HL-60 (cell line): ENCODE results near the gene TMEM87B.

Experiments used
- GABPA ChIP-seq: IDR thresholded peaks from 2 replicates; pipeline ENCODE4 v1.6.1; 2012; ENCODE audit warnings: low read depth
- POLR2AphosphoS5 ChIP-seq: IDR thresholded peaks from 2 replicates; pipeline ENCODE4 v1.6.1; 2012; ENCODE audit warnings: low read depth
- SPI1 ChIP-seq: IDR thresholded peaks from 2 replicates; pipeline ENCODE4 v1.6.1; 2012; ENCODE audit warnings: low read depth, mild to moderate bottlenecking, borderline replicate concordance
- TF ChIP-seq, protein P1 (sequence below): IDR thresholded peaks from one replicate; pipeline ENCODE4 v1.5.1; 2011; ENCODE audit warnings: low read length, control low read depth, inconsistent platforms; ENCODE audit not compliant: insufficient read depth
- TF ChIP-seq, protein P2 (sequence below): IDR thresholded peaks from 2 replicates; pipeline ENCODE4 v1.6.1; 2012; ENCODE audit warnings: low read depth; ENCODE audit not compliant: insufficient replicate concordance

DNA sequence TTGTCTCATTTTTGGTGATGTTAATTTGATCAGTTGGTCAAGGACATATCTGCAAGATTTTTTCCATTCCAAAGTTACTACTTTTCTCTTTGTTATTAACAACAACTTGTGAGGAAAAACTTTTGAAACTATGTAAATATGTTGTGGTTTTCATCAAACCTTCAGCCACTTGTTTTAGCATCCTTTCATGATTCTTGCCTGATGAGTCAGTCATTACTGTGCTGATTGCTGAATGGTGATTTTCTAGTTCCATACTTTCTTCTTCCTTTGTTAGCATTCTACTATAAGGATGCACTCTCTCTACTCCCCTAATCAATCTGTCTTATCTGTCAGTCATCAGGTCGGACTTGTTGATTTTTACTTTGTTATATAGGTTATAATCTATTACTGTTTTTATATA is 10.9 kb downstream of the TMEM87B start:
- TF ChIP-seq, protein P1, sequence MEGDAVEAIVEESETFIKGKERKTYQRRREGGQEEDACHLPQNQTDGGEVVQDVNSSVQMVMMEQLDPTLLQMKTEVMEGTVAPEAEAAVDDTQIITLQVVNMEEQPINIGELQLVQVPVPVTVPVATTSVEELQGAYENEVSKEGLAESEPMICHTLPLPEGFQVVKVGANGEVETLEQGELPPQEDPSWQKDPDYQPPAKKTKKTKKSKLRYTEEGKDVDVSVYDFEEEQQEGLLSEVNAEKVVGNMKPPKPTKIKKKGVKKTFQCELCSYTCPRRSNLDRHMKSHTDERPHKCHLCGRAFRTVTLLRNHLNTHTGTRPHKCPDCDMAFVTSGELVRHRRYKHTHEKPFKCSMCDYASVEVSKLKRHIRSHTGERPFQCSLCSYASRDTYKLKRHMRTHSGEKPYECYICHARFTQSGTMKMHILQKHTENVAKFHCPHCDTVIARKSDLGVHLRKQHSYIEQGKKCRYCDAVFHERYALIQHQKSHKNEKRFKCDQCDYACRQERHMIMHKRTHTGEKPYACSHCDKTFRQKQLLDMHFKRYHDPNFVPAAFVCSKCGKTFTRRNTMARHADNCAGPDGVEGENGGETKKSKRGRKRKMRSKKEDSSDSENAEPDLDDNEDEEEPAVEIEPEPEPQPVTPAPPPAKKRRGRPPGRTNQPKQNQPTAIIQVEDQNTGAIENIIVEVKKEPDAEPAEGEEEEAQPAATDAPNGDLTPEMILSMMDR, result no peak
- no peak for TF ChIP-seq SPI1
- no peak for TF ChIP-seq GABPA
- TF ChIP-seq, protein P2, sequence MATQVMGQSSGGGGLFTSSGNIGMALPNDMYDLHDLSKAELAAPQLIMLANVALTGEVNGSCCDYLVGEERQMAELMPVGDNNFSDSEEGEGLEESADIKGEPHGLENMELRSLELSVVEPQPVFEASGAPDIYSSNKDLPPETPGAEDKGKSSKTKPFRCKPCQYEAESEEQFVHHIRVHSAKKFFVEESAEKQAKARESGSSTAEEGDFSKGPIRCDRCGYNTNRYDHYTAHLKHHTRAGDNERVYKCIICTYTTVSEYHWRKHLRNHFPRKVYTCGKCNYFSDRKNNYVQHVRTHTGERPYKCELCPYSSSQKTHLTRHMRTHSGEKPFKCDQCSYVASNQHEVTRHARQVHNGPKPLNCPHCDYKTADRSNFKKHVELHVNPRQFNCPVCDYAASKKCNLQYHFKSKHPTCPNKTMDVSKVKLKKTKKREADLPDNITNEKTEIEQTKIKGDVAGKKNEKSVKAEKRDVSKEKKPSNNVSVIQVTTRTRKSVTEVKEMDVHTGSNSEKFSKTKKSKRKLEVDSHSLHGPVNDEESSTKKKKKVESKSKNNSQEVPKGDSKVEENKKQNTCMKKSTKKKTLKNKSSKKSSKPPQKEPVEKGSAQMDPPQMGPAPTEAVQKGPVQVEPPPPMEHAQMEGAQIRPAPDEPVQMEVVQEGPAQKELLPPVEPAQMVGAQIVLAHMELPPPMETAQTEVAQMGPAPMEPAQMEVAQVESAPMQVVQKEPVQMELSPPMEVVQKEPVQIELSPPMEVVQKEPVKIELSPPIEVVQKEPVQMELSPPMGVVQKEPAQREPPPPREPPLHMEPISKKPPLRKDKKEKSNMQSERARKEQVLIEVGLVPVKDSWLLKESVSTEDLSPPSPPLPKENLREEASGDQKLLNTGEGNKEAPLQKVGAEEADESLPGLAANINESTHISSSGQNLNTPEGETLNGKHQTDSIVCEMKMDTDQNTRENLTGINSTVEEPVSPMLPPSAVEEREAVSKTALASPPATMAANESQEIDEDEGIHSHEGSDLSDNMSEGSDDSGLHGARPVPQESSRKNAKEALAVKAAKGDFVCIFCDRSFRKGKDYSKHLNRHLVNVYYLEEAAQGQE, result no peak
- TF ChIP-seq POLR2AphosphoS5, result no peak
